Measurements from ENCODE around the gene PIK3AP1. TPM values are rescaled to one million over a fixed set of nuclear protein-coding genes. Genes with fewer than 3 reads are reported as not detected.

The PIK3AP1 gene
- total RNA-seq, 1 experiment from 2014 or later, result 7.1 TPM

- Histone ChIP-seq H2AFZ (ENCODE audit: low read depth, low read length, poor library complexity, severe bottlenecking) (no peak overlapping the region), H3K27ac (ENCODE audit: low read depth, low read length) (no peak overlapping the region), H3K79me2 (ENCODE audit: insufficient read depth, low read length) (no peaks in the 10 kb centered on the region), H3K4me3 (replicated peaks in 1 of 2; ENCODE audit: low read depth in 1 of 2, low read length in 2 of 2) (no peak overlapping the region), H3K36me3 (ENCODE audit: control insufficient read depth in 1 of 2, insufficient read depth in 2 of 2, low read length in 2 of 2) (no peaks in the 10 kb centered on the region), H3K27me3 (ENCODE audit: insufficient read depth, low read length) (no peaks in the 10 kb centered on the region), H3K4me2 (ENCODE audit: low read length) (no peak overlapping the region), H3K4me1 (ENCODE audit: control insufficient read depth in 1 of 2, insufficient read depth in 2 of 2, low read length in 2 of 2) (no peaks in the 10 kb centered on the region), H3K9ac (ENCODE audit: low read length) (no peak overlapping the region), H4K20me1 (ENCODE audit: insufficient read depth) (no peaks in the 10 kb centered on the region), H3K9me3 (ENCODE audit: control insufficient read depth in 1 of 2, insufficient read depth in 1 of 2, low read depth in 1 of 2, low read length in 2 of 2) (no peaks in the 10 kb centered on the region), H3K9me2 (ENCODE audit: insufficient read depth) (no peaks in the 10 kb centered on the region)
- ChIA-PET CTCF (no interaction called here), RAD21 (ENCODE audit: low non-redundant PET in 1 of 2, low total read pairs in 2 of 2, uncharacterized antibody in 2 of 2, unreplicated experiment in 2 of 2) (no interaction called here), POLR2A (no interaction called here)
- no TSS peak for BruUV-seq (replicated peaks)
- TF ChIP-seq REST (IDR thresholded peaks at IDR 0.05; ENCODE audit: low read depth) (no peak), JUND (IDR thresholded peaks at IDR 0.05) (no peak), FOSL1 (IDR thresholded peaks at IDR 0.05; ENCODE audit: low read depth) (no peak), TCF7L2 (IDR thresholded peaks at IDR 0.05; ENCODE audit: borderline replicate concordance, extremely low read depth, insufficient read depth, insufficient read length) (no peak), CBX3 (IDR thresholded peaks at IDR 0.05; ENCODE audit: low read depth) (no peak), SP1 (IDR thresholded peaks at IDR 0.05; ENCODE audit: low read depth) (no peak), YY1 (IDR thresholded peaks at IDR 0.05; ENCODE audit: extremely low read depth, insufficient replicate concordance, low read depth, low read length) (no peak), RAD21 (IDR thresholded peaks at IDR 0.05; ENCODE audit: low read depth) (no peak), POLR2AphosphoS5 (IDR thresholded peaks at IDR 0.05; ENCODE audit: low read depth, low read length) (no peak), ELF1 (IDR thresholded peaks at IDR 0.05; ENCODE audit: borderline replicate concordance, low read depth) (no peak)
- ATAC-seq (no peak), DNase-seq (ENCODE audit: low read depth, low spot score) (no peak)
- intact Hi-C loops (cut with micrococcal nuclease), result no loop called here
Observed at GRCh38 chr10:96660297-96660696, 60.0 kb downstream of the PIK3AP1 start.

Measured in HCT116 (cell line).